SK-N-SH treated with all-trans-retinoic acid at 6 μM for 48 hours (cell line): ENCODE results near the gene FOSB.

Experiments
- CSDC2 ChIP-seq: fragments of 250-450 bp; sonication (Bioruptor Pico); IDR thresholded peaks from 2 replicates; pipeline ENCODE4 v1.5.0; 2020; ENCODE audit warnings: mild to moderate bottlenecking, moderate library complexity
- GLIS3 ChIP-seq: fragments of 250-450 bp; sonication (Bioruptor Pico); IDR thresholded peaks from 2 replicates; pipeline ENCODE4 v1.5.0; 2020; ENCODE audit warnings: mild to moderate bottlenecking, moderate library complexity
- OSR1 ChIP-seq: fragments of 250-450 bp; sonication (Bioruptor Pico); IDR thresholded peaks from 2 replicates; pipeline ENCODE4 v1.8.0; 2022; ENCODE audit warnings: moderate library complexity, mild to moderate bottlenecking, inconsistent platforms
- PATZ1 ChIP-seq: fragments of 250-450 bp; sonication (Bioruptor Pico); IDR thresholded peaks from 2 replicates; pipeline ENCODE4 v1.8.0; 2020; ENCODE audit warnings: mild to moderate bottlenecking, moderate library complexity, borderline replicate concordance
- POU6F1 ChIP-seq: fragments of 250-450 bp; sonication (Bioruptor Pico); IDR thresholded peaks from 2 replicates; pipeline ENCODE4 v1.8.0; 2021; ENCODE audit warnings: low read depth, mild to moderate bottlenecking, moderate library complexity, borderline replicate concordance
- RARB ChIP-seq: fragments of 250-450 bp; sonication (Bioruptor Pico); IDR thresholded peaks from 2 replicates; pipeline ENCODE4 v1.8.0; 2021; ENCODE audit warnings: mild to moderate bottlenecking, moderate library complexity
- SNAI2 ChIP-seq: fragments of 250-450 bp; sonication (Bioruptor Pico); IDR thresholded peaks from 2 replicates; pipeline ENCODE4 v1.5.0; 2020; ENCODE audit warnings: mild to moderate bottlenecking, moderate library complexity
- TCF4 ChIP-seq: fragments of 250-450 bp; sonication (Bioruptor Pico); IDR thresholded peaks from 2 replicates; pipeline ENCODE4 v1.8.0; 2021; ENCODE audit warnings: mild to moderate bottlenecking, moderate library complexity, borderline replicate concordance
- ZFP3 ChIP-seq: fragments of 250-450 bp; sonication (Bioruptor Pico); IDR thresholded peaks from 2 replicates; pipeline ENCODE4 v1.5.0; 2020; ENCODE audit warnings: mild to moderate bottlenecking, moderate library complexity
- ZNF565 ChIP-seq: fragments of 450-650 bp; formaldehyde crosslinking; conservative IDR thresholded peaks from 2 replicates; pipeline ENCODE4 v1.5.0; 2020; ENCODE audit warnings: low read depth, mild to moderate bottlenecking, moderate library complexity
- TF ChIP-seq, protein P1 (sequence below): fragments of 250-450 bp; sonication (Bioruptor Pico); IDR thresholded peaks from 2 replicates; pipeline ENCODE4 v1.5.0; 2020; ENCODE audit warnings: mild to moderate bottlenecking, moderate library complexity
- TF ChIP-seq, protein P2 (sequence below): fragments of 250-450 bp; sonication (Bioruptor Pico); IDR thresholded peaks from 2 replicates; pipeline ENCODE4 v1.5.1; 2020; ENCODE audit warnings: low read depth, mild to moderate bottlenecking, moderate library complexity

- TF ChIP-seq, protein P1, sequence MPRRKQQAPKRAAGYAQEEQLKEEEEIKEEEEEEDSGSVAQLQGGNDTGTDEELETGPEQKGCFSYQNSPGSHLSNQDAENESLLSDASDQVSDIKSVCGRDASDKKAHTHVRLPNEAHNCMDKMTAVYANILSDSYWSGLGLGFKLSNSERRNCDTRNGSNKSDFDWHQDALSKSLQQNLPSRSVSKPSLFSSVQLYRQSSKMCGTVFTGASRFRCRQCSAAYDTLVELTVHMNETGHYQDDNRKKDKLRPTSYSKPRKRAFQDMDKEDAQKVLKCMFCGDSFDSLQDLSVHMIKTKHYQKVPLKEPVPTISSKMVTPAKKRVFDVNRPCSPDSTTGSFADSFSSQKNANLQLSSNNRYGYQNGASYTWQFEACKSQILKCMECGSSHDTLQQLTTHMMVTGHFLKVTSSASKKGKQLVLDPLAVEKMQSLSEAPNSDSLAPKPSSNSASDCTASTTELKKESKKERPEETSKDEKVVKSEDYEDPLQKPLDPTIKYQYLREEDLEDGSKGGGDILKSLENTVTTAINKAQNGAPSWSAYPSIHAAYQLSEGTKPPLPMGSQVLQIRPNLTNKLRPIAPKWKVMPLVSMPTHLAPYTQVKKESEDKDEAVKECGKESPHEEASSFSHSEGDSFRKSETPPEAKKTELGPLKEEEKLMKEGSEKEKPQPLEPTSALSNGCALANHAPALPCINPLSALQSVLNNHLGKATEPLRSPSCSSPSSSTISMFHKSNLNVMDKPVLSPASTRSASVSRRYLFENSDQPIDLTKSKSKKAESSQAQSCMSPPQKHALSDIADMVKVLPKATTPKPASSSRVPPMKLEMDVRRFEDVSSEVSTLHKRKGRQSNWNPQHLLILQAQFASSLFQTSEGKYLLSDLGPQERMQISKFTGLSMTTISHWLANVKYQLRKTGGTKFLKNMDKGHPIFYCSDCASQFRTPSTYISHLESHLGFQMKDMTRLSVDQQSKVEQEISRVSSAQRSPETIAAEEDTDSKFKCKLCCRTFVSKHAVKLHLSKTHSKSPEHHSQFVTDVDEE (CRISPR knock-in tag) = no peak
- TF ChIP-seq, protein P2, sequence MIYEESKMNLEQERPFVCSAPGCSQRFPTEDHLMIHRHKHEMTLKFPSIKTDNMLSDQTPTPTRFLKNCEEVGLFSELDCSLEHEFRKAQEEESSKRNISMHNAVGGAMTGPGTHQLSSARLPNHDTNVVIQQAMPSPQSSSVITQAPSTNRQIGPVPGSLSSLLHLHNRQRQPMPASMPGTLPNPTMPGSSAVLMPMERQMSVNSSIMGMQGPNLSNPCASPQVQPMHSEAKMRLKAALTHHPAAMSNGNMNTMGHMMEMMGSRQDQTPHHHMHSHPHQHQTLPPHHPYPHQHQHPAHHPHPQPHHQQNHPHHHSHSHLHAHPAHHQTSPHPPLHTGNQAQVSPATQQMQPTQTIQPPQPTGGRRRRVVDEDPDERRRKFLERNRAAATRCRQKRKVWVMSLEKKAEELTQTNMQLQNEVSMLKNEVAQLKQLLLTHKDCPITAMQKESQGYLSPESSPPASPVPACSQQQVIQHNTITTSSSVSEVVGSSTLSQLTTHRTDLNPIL (CRISPR knock-in tag) = no peak
- TF ChIP-seq RARB (CRISPR knock-in tag) (no peak), POU6F1 (CRISPR knock-in tag) (no peak), GLIS3 (CRISPR knock-in tag) (no peak), PATZ1 (CRISPR knock-in tag) (no peak), TCF4 (CRISPR knock-in tag) (no peak), SNAI2 (CRISPR knock-in tag) (no peak), OSR1 (CRISPR knock-in tag) (no peak), ZNF565 (CRISPR knock-in tag) (no peak), CSDC2 (CRISPR knock-in tag) (no peak), ZFP3 (CRISPR knock-in tag) (no peak)
Observed at GRCh38 chr19:45500918-45501729, 33.3 kb downstream of the FOSB start.
